Stimulated activated CD8-positive, alpha-beta memory T cell treated with anti-CD3 and anti-CD28 coated beads, Interleukin-2, amount 100 ng/mL, for 48 hours (primary cell): ENCODE results near the gene CELF2.
"Not testable (repeated sequence)": the region's sequence is repeated elsewhere in the genome, so short reads cannot be mapped to it uniquely, and the experiment has no call there.

ENCODE experiments used
- DNase-seq, 2 donors: peaks; one replicate each; pipeline ENCODE4 v3.0.0-alpha.2; 2020; ENCODE audit warnings: low read depth in 2 of 2

CELF2 gene

DNA sequence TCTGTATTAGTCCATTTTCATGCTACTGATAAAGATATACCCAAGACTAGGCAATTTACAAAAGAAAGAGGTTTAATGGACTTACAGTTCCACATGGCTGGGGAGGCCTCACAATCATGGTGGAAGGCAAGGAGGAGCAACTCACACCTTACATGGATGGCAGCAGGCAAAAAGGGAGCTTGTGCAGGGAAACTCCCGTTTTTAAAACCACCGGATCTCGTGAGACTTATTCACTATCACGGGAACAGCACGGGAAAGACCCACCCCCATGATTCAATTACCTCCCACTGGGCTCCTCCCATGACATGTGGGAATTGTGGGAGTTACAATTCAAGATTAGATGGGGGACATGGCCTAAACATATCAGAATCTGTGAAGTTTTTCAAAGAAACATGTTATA, 329.9 kb downstream of the CELF2 start:
- not testable (repeated sequence) for DNase-seq

GRCh38 chr10:11351801-11352200, 334.1 kb downstream of the CELF2 start:
- no peak for DNase-seq

- DNase-seq: no peak
Observed at GRCh38 chr10:11353006-11353896, 335.6 kb downstream of the CELF2 start.

GRCh38 chr10:11354823-11355222, 337.2 kb downstream of the CELF2 start:
- DNase-seq: no peak

DNA sequence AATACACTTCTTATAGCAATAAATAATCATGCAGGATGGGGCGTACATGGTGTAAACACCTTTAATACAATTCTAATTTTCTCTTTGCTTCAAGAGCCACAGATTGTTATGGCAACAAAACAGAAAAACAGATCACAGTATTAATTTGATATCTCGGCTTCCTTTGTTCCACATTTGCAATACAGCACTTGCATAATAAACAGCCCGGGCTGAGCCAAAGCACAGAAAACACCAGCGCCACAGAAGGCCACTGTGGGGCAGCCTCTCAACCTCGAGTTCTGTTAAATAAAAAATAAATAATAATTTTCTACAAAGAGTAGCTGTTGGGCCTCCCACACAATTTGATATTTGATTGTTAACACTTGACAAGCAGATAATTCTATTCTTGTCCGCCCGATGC, 337.9 kb downstream of the CELF2 start:
- DNase-seq: no peak

GRCh38 chr10:11357439-11357838, 339.8 kb downstream of the CELF2 start:
- no peak for DNase-seq

DNA sequence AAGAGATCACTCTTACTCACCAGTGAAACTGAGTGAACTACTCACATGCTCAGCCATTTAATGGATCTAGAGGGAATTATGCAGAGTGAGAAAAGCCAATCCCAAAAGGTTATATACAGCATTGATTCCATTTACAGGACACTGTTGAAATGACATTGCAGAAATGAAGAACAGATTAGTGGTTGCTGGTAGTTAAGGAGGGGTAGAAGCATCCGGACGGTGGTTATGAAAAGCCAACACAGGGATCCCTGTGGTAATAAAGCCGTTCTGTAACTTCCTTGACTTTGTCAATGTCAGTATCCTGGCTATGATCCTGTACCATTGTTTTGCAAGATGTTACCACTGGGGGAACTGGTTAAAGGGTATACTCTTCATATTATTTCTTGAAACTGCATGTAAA, 340.3 kb downstream of the CELF2 start:
- no peak for DNase-seq

DNA sequence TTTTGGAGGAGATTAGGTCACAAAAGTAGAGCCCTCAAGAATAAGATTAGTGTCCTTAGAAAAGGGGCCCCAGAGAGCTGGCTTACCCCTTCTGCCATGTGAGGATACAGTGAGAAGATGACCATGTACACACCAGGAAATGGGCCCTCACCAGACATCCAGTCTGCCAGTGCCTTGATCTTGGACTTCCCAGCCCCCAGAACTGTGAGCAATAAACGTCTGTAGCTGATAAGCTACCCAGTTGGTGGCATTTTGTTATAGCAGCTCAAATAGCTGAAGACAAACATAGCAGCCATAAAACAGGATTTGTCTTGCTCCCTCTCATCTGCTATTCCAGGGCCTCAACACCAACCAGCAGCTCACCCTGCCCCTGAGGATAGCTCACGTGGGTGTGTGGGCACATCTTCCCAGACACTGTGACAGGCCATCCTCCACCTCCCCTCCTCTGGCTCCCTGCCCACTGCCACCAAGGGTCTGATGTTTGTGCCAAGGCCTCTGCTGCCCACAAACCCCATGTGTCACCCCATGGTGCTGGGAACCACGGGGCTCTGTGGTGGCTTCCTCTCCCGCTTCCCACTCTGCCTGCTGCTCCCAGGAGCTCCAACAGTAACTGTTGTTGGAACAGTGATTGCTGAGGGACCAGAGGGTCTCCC, 341.4 kb downstream of the CELF2 start:
- no peak for DNase-seq

DNA sequence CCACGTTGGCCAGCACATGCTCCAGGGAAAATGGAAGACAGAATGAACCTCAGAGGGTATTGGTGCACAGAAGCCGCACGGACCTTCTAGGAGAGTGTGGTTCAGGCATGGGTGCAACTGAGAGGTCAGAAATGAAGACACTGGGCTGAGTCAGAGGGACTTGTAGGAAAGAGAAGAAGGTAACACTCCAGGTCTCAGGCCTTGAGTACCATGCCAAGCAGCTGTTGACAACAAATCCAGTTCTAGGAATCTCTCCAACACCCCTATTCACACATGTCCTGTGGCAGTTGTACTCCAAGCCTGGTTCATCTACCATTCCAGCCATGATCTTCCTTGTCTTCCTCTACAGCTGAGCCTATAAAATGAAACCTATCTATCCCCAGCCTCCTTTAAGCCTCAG, 342.2 kb downstream of the CELF2 start:
- no peak for DNase-seq

DNA sequence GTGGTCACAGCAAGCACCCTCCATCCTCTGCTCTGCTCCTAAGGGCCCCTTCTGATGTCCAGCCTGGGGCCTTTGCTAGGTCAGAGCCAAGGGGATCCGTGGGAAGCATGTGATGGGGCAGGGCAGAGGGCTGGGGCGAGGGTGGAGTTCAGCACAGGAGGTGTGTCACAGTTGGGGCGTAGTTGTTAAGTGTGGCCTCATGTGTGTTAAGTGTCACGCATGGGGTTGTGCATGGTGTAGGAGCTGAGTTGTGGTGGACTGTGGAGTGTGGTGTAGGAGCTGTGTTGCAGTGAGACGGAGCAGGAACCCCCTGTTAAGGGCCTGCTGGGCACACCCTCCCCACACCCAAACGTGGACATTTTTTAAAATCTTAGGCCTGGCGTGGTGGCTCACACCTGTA, 345.8 kb downstream of the CELF2 start:
- DNase-seq: no peak

GRCh38 chr10:11364241-11364640, 346.6 kb downstream of the CELF2 start:
- DNase-seq: no peak

- DNase-seq: not testable (repeated sequence)
Observed at GRCh38 chr10:11366889-11367288, 349.2 kb downstream of the CELF2 start.

DNA sequence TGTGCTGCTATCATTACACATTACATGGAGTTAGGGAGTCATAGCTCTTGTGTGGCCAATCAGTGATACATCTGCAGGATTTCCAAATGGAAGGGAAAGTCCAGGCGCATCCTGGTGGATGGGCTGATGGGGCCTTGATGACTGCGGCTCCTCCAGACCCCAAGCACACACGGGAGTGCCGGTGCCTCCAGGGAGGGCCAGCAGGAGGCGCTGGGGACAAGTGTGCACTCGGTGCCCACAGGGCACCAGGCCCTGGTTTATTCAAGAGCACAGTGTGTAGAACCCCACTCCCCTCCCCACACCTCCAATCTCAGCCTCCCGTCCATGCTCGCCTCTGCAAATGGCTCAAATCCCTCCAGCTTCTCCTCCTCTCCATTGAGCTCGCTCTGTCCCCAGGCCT, 349.8 kb downstream of the CELF2 start:
- DNase-seq: no peak

DNA sequence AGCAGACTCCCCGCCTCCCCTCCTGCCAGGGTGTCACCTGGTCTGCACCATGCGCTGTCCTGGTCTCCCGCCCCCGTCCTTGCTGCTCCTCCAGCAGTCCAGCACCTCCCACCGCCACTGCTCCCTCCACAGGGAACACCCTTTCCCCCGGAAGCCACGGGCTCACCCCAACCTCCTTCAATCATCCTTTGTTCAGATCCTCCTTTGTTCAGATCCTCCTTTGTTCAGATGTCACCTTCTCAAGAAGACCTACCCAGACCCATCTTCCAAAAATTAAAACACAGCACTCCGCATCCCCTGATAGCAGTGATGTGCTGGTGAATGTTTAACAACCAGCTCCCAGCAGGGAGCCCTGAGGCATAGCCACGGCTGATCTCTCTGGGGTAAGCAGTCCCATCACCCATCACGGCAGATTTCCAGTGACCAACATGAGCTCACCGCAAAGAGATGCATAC, 356.1 kb downstream of the CELF2 start:
- no peak for DNase-seq

- DNase-seq: no peak
Observed at GRCh38 chr10:11377267-11377666, 359.6 kb downstream of the CELF2 start.

DNA sequence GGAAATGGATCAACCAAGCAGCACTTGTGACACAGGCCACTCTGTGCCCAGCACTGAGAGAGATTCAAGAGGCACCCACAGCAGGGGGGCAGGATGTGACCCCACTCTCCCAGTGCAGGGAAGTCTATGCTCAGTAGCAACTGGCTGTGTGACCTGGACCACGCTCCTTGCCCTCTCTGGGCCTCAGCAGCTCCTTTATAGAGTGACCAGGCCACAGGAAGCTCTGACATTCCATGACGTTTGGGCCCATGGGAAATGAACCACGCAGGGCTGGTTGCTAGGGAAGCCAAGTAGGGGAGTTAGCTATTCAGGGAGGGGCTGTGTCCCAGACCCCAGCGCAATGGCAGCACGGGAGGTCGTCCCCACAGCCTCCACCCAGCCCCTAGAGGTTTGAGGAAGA, 361.2 kb downstream of the CELF2 start:
- DNase-seq: no peak

GRCh38 chr10:11379771-11380170, 362.1 kb downstream of the CELF2 start:
- no peak for DNase-seq

DNA sequence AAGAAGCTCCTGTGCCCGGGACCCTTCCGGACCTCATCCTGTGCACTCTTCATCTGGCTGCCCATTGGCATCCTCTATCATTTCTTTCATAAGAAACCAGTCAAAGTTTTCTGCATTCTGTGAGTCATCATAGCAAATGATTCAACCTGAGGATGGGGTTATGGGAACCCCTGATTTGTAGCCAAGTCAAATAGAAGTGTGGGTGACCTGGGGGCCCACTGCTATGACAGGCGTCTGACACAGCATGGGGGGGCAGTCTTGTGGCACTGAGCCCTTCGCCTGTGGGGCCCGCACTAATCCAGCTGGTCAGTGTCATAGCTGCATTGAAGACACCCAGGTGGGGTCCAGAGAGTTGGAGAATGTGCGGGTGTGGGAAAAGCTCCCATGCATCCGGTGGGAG, 363.4 kb downstream of the CELF2 start:
- DNase-seq: peak in 1 of 2 donors; percentile 41

GRCh38 chr10:11381511-11381910, 363.8 kb downstream of the CELF2 start:
- no peak for DNase-seq

- no peak for DNase-seq
Observed at GRCh38 chr10:11382187-11382586, 364.5 kb downstream of the CELF2 start.

- DNase-seq: no peak
Observed at GRCh38 chr10:11386044-11386443, 368.4 kb downstream of the CELF2 start.
